ENCODE measurements around the gene BCL11A. TPM values are rescaled to one million over a fixed set of nuclear protein-coding genes. Genes with fewer than 3 reads are reported as not detected.

Gene BCL11A
- total RNA-seq, 1 experiment from 2014 or later: 91.4 TPM

DNA sequence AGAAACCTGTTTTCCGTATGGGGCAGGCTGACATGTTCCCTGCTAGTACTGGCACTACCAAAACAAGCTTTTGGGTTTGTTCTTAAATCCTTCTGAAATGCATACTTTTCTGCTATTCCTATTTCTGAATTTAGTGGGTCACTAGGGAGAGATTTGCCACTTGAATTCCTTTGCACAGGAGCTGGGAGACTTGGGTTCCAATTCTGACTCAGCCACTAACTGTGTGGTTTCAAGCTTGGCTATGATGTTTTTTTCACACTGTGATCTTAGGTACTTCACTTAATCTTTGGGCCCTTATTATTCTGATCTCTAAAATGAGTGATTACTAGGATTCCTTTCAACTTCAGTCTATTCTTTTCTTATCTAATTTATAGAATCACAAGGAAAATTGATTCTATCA, 105.5 kb downstream of the BCL11A start:
- H3K27ac Mint-ChIP-seq: no peak overlapping the region
- Histone ChIP-seq H4K91ac (ENCODE audit: insufficient read length, low read depth, low read length) (no peak overlapping the region), H2BK12ac (ENCODE audit: insufficient read length, low read depth, low read length) (no peak overlapping the region), H4K8ac (replicated peaks; ENCODE audit: insufficient read length, low read depth, low read length) (no peak overlapping the region), H2BK15ac (ENCODE audit: low read depth, low read length) (no peak overlapping the region), H4K5ac (ENCODE audit: insufficient read length, low read depth, low read length) (no peak overlapping the region), H2AFZ (ENCODE audit: low read length) (no peak overlapping the region), H3K27ac (ENCODE audit: insufficient read length, low read depth, low read length) (no peak overlapping the region), H3K4me1 (ENCODE audit: insufficient read depth, low read length) (peaks cover 6% of the 10 kb centered on the region; the same call in 1 of the 2 replicates), H4K20me1 (ENCODE audit: control insufficient read depth, insufficient read depth, insufficient read length) (no peaks in the 10 kb centered on the region), H3K27me3 (ENCODE audit: insufficient read depth, low read length) (no peaks in the 10 kb centered on the region), H2BK20ac (ENCODE audit: low read depth, low read length, poor library complexity, severe bottlenecking) (no peak overlapping the region), H3K23ac (ENCODE audit: insufficient read length, low read depth, low read length) (no peak overlapping the region), H3K14ac (ENCODE audit: insufficient read depth, low read length) (no peak overlapping the region), H3K23me2 (ENCODE audit: insufficient read length, low read depth, low read length, poor library complexity, severe bottlenecking) (no peaks in the 10 kb centered on the region), H2BK120ac (ENCODE audit: low read depth, low read length, poor library complexity, severe bottlenecking) (no peak overlapping the region), H3K56ac (ENCODE audit: insufficient read length, low read depth, low read length) (no peak overlapping the region), H3K79me1 (ENCODE audit: insufficient read depth, low read depth, low read length, poor library complexity, severe bottlenecking) (no peaks in the 10 kb centered on the region), H2AK5ac (ENCODE audit: insufficient read length, low read length) (no peak overlapping the region), H3K18ac (ENCODE audit: insufficient read length, low read depth, low read length) (no peak overlapping the region), H2BK5ac (ENCODE audit: insufficient read length, low read length) (no peak overlapping the region), H3K4me2 (ENCODE audit: insufficient read depth, insufficient read length, low read length) (no peak overlapping the region), H3K4ac (ENCODE audit: low read depth, low read length) (no peak overlapping the region), H3K9ac (ENCODE audit: extremely low read depth, insufficient read length, low read length) (no peak overlapping the region), H3K9me3 (ENCODE audit: control insufficient read depth, low read depth, low read length) (no peaks in the 10 kb centered on the region), H3K79me2 (ENCODE audit: insufficient read depth, low read length) (no peaks in the 10 kb centered on the region; the same call in 1 of the 2 replicates), H3T11ph (ENCODE audit: low read length) (no peak overlapping the region)
- H3K36me3 Mint-ChIP-seq (ENCODE audit: insufficient read depth in 1 of 3, low read depth in 3 of 3): no peaks in the 10 kb centered on the region
- TF ChIP-seq, protein P1, sequence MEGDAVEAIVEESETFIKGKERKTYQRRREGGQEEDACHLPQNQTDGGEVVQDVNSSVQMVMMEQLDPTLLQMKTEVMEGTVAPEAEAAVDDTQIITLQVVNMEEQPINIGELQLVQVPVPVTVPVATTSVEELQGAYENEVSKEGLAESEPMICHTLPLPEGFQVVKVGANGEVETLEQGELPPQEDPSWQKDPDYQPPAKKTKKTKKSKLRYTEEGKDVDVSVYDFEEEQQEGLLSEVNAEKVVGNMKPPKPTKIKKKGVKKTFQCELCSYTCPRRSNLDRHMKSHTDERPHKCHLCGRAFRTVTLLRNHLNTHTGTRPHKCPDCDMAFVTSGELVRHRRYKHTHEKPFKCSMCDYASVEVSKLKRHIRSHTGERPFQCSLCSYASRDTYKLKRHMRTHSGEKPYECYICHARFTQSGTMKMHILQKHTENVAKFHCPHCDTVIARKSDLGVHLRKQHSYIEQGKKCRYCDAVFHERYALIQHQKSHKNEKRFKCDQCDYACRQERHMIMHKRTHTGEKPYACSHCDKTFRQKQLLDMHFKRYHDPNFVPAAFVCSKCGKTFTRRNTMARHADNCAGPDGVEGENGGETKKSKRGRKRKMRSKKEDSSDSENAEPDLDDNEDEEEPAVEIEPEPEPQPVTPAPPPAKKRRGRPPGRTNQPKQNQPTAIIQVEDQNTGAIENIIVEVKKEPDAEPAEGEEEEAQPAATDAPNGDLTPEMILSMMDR (conservative IDR thresholded peaks at IDR 0.05): no peak
- DNase-seq: no peak
- no peaks in the 10 kb centered on the region for H3K9me3 Mint-ChIP-seq
- no peaks in the 10 kb centered on the region for H3K27me3 Mint-ChIP-seq (ENCODE audit: low read depth)
- no peak overlapping the region for H3K4me3 Mint-ChIP-seq
- no CpG with 5 or more reads among the region's 1 CpG for WGBS (ENCODE audit: extremely low coverage, insufficient read length, low lambda C conversion rate)
- H3K4me1 Mint-ChIP-seq: peaks cover 35 to 42% of the 10 kb centered on the region in 2 experiments
